WTC11 (cell line): ENCODE data around the gene B3GNT9. TPM values are rescaled to one million over a fixed set of nuclear protein-coding genes. Genes with fewer than 3 reads are reported as not detected.

Experiments used
- ATAC-seq: fragments of 200-7000 bp; cut with Tn5 transposase; 2 replicates; pipeline ENCODE4 v1.10.0; 2021; ENCODE audit warnings: mild to moderate bottlenecking, moderate library complexity
- CTCF ChIA-PET: fragments of 300-600 bp; sonication (Branson Sonifier 250); formaldehyde crosslinking; loops from one replicate; lab custom pipeline; 2021; ENCODE audit warnings: antibody characterized with exemption; lab: Charles Lee
- POLR2A ChIA-PET: fragments of 350-600 bp; sonication (Branson Sonifier 250); formaldehyde crosslinking; loops from one replicate; lab custom pipeline; 2021; ENCODE audit warnings: antibody characterized with exemption; lab: Charles Lee
- DNase-seq: peaks from one replicate; pipeline ENCODE4 v3.0.0; 2021; ENCODE audit warnings: low spot score
- H3K27ac Mint-ChIP-seq: 2 replicates; pipeline ENCODE4 v1.8.0; 2021; ENCODE audit warnings: mixed read lengths
- H3K27me3 Mint-ChIP-seq: 2 replicates; pipeline ENCODE4 v1.8.0; 2021; ENCODE audit warnings: low read depth, mild to moderate bottlenecking, moderate library complexity, mixed read lengths
- H3K36me3 Mint-ChIP-seq: 2 replicates; pipeline ENCODE4 v1.8.0; 2021; ENCODE audit warnings: mixed read lengths
- H3K4me1 Mint-ChIP-seq: 2 replicates; pipeline ENCODE4 v1.8.0; 2022; ENCODE audit warnings: mixed read lengths
- H3K4me3 Mint-ChIP-seq: 2 replicates; pipeline ENCODE4 v1.8.0; 2021; ENCODE audit warnings: mild to moderate bottlenecking, moderate library complexity, mixed read lengths
- H3K9me3 Mint-ChIP-seq: 2 replicates; pipeline ENCODE4 v1.8.0; 2021; ENCODE audit warnings: mixed read lengths
- CREB1 ChIP-seq: sonication (generic); formaldehyde crosslinking; IDR thresholded peaks from 2 replicates; pipeline ENCODE4 v1.8.0; 2023; ENCODE audit warnings: mild to moderate bottlenecking, missing genetic modification reagents
- CREM ChIP-seq: sonication (generic); formaldehyde crosslinking; IDR thresholded peaks from 2 replicates; pipeline ENCODE4 v1.8.1; 2022; ENCODE audit warnings: mild to moderate bottlenecking, missing genetic modification reagents, moderate library complexity
- EMX1 ChIP-seq: fragments of 250-450 bp; sonication (Bioruptor Pico); IDR thresholded peaks from 2 replicates; pipeline ENCODE4 v1.8.0; 2021; ENCODE audit warnings: mild to moderate bottlenecking
- GRHL2 ChIP-seq: fragments of 250-450 bp; sonication (Bioruptor Pico); IDR thresholded peaks from 2 replicates; pipeline ENCODE4 v1.8.0; 2022; ENCODE audit warnings: mild to moderate bottlenecking, moderate library complexity; ENCODE audit not compliant: insufficient replicate concordance, severe bottlenecking
- MYBL2 ChIP-seq: sonication (generic); formaldehyde crosslinking; IDR thresholded peaks from 2 replicates; pipeline ENCODE4 v1.8.1; 2023; ENCODE audit warnings: mild to moderate bottlenecking, moderate library complexity, missing genetic modification reagents
- NFE2L1 ChIP-seq: sonication (generic); formaldehyde crosslinking; IDR thresholded peaks from 2 replicates; pipeline ENCODE4 v1.8.1; 2023; ENCODE audit warnings: missing genetic modification reagents
- SP1 ChIP-seq: sonication (generic); formaldehyde crosslinking; conservative IDR thresholded peaks from 2 replicates; pipeline ENCODE4 v1.8.1; 2022; ENCODE audit warnings: missing genetic modification reagents
- ZNF416 ChIP-seq: fragments of 250-450 bp; sonication (Bioruptor Pico); IDR thresholded peaks from 2 replicates; pipeline ENCODE4 v1.9.0; 2021; ENCODE audit warnings: mild to moderate bottlenecking, inconsistent platforms
- total RNA-seq: library from RNA; stranded (reverse); gene quantifications from 3 replicates; pipeline ENCODE4 v1.2.3, GENCODE V29; 2021
- TF ChIP-seq, protein P1 (sequence below): sonication (generic); formaldehyde crosslinking; IDR thresholded peaks from 2 replicates; pipeline ENCODE4 v1.8.1; 2023; ENCODE audit warnings: mild to moderate bottlenecking, moderate library complexity, missing genetic modification reagents
- TF ChIP-seq, protein P2 (sequence below): fragments of 200-600 bp; IDR thresholded peaks from 2 replicates; pipeline ENCODE4 v1.8.0; 2022; ENCODE audit warnings: antibody characterized with exemption
- TF ChIP-seq, protein P3 (sequence below): sonication (generic); formaldehyde crosslinking; IDR thresholded peaks from 2 replicates; pipeline ENCODE4 v1.8.0; 2023; ENCODE audit warnings: missing genetic modification reagents, mild to moderate bottlenecking, borderline replicate concordance
- TF ChIP-seq, protein P4 (sequence below): sonication (generic); formaldehyde crosslinking; IDR thresholded peaks from 2 replicates; pipeline ENCODE4 v1.8.0; 2023; ENCODE audit warnings: missing genetic modification reagents
- TF ChIP-seq, protein P5 (sequence below): sonication (generic); formaldehyde crosslinking; IDR thresholded peaks from 2 replicates; pipeline ENCODE4 v1.8.0; 2023; ENCODE audit warnings: mild to moderate bottlenecking, missing genetic modification reagents
- TF ChIP-seq, protein P6 (sequence below): fragments of 250-450 bp; sonication (Bioruptor Pico); IDR thresholded peaks from 2 replicates; pipeline ENCODE4 v1.9.0; 2021; ENCODE audit warnings: moderate library complexity, mild to moderate bottlenecking, inconsistent platforms, borderline replicate concordance

Gene B3GNT9
- total RNA-seq, 1 experiment from 2014 or later: 6.4 TPM

DNA sequence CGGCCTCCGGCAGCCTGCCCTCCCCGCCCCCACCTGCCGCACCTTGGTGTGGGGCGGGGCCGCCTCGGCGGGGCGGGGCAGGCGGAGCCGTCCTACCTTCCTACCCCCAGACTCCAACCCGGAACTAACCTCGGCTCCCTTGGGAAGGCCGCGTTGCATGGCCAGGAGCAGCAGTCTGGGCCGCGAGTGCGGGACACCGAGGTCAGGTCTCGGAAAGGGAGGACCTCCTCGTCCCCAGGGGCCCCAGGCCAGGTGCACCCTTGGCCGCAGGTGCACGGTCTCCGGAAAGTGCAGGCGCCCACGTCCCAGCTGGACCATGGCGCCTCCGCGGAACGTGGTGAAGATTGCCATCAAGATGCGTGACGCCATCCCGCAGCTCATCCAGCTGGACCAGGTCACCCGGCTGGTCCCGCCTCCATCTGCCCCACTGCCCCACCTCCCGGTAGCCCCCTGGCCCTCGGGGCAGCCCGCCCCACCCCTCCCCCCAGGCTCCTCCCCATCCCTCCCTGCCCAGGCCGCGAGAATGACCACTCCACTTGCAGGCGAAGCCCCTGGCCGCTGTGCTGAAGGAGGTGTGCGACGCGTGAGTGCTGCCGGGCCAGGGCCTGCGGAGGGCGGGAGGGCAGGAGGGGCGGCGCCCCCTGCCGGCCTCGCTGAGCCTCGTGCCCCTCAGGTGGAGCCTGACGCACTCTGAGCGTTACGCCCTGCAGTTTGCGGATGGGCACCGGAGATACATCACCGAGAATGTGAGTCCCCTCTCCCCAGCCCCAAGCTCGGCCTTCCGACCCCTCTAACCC, 48.4 kb upstream of the B3GNT9 start, which contains the start of gene ELMO3 (continued):
- TF ChIP-seq GRHL2 (no peak), NFE2L1 (CRISPR knock-in tag) (no peak), EMX1 (CRISPR knock-in tag) (no peak), SP1 (peak; percentile 14; the same call in 1 of the 2 replicates), CREM (peak; percentile 35; the same call in 1 of the 2 replicates), CREB1 (CRISPR knock-in tag) (0 out of 2 replicates have a peak, but pooled peaks have one; percentile 47), MYBL2 (CRISPR knock-in tag) (peak; percentile 52; the same call in 1 of the 2 replicates)
- TF ChIP-seq, protein P1, sequence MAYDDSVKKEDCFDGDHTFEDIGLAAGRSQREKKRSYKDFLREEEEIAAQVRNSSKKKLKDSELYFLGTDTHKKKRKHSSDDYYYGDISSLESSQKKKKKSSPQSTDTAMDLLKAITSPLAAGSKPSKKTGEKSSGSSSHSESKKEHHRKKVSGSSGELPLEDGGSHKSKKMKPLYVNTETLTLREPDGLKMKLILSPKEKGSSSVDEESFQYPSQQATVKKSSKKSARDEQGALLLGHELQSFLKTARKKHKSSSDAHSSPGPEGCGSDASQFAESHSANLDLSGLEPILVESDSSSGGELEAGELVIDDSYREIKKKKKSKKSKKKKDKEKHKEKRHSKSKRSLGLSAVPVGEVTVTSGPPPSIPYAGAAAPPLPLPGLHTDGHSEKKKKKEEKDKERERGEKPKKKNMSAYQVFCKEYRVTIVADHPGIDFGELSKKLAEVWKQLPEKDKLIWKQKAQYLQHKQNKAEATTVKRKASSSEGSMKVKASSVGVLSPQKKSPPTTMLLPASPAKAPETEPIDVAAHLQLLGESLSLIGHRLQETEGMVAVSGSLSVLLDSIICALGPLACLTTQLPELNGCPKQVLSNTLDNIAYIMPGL (CRISPR knock-in tag): peak; percentile 86
- TF ChIP-seq, protein P2, sequence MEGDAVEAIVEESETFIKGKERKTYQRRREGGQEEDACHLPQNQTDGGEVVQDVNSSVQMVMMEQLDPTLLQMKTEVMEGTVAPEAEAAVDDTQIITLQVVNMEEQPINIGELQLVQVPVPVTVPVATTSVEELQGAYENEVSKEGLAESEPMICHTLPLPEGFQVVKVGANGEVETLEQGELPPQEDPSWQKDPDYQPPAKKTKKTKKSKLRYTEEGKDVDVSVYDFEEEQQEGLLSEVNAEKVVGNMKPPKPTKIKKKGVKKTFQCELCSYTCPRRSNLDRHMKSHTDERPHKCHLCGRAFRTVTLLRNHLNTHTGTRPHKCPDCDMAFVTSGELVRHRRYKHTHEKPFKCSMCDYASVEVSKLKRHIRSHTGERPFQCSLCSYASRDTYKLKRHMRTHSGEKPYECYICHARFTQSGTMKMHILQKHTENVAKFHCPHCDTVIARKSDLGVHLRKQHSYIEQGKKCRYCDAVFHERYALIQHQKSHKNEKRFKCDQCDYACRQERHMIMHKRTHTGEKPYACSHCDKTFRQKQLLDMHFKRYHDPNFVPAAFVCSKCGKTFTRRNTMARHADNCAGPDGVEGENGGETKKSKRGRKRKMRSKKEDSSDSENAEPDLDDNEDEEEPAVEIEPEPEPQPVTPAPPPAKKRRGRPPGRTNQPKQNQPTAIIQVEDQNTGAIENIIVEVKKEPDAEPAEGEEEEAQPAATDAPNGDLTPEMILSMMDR: peak; percentile 67
- TF ChIP-seq, protein P3, sequence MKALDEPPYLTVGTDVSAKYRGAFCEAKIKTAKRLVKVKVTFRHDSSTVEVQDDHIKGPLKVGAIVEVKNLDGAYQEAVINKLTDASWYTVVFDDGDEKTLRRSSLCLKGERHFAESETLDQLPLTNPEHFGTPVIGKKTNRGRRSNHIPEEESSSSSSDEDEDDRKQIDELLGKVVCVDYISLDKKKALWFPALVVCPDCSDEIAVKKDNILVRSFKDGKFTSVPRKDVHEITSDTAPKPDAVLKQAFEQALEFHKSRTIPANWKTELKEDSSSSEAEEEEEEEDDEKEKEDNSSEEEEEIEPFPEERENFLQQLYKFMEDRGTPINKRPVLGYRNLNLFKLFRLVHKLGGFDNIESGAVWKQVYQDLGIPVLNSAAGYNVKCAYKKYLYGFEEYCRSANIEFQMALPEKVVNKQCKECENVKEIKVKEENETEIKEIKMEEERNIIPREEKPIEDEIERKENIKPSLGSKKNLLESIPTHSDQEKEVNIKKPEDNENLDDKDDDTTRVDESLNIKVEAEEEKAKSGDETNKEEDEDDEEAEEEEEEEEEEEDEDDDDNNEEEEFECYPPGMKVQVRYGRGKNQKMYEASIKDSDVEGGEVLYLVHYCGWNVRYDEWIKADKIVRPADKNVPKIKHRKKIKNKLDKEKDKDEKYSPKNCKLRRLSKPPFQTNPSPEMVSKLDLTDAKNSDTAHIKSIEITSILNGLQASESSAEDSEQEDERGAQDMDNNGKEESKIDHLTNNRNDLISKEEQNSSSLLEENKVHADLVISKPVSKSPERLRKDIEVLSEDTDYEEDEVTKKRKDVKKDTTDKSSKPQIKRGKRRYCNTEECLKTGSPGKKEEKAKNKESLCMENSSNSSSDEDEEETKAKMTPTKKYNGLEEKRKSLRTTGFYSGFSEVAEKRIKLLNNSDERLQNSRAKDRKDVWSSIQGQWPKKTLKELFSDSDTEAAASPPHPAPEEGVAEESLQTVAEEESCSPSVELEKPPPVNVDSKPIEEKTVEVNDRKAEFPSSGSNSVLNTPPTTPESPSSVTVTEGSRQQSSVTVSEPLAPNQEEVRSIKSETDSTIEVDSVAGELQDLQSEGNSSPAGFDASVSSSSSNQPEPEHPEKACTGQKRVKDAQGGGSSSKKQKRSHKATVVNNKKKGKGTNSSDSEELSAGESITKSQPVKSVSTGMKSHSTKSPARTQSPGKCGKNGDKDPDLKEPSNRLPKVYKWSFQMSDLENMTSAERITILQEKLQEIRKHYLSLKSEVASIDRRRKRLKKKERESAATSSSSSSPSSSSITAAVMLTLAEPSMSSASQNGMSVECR (CRISPR knock-in tag): peak; percentile 53; the same call in 1 of the 2 replicates
- TF ChIP-seq, protein P4, sequence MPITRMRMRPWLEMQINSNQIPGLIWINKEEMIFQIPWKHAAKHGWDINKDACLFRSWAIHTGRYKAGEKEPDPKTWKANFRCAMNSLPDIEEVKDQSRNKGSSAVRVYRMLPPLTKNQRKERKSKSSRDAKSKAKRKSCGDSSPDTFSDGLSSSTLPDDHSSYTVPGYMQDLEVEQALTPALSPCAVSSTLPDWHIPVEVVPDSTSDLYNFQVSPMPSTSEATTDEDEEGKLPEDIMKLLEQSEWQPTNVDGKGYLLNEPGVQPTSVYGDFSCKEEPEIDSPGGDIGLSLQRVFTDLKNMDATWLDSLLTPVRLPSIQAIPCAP (CRISPR knock-in tag): peak; percentile 23; the same call in 1 of the 2 replicates
- TF ChIP-seq, protein P5, sequence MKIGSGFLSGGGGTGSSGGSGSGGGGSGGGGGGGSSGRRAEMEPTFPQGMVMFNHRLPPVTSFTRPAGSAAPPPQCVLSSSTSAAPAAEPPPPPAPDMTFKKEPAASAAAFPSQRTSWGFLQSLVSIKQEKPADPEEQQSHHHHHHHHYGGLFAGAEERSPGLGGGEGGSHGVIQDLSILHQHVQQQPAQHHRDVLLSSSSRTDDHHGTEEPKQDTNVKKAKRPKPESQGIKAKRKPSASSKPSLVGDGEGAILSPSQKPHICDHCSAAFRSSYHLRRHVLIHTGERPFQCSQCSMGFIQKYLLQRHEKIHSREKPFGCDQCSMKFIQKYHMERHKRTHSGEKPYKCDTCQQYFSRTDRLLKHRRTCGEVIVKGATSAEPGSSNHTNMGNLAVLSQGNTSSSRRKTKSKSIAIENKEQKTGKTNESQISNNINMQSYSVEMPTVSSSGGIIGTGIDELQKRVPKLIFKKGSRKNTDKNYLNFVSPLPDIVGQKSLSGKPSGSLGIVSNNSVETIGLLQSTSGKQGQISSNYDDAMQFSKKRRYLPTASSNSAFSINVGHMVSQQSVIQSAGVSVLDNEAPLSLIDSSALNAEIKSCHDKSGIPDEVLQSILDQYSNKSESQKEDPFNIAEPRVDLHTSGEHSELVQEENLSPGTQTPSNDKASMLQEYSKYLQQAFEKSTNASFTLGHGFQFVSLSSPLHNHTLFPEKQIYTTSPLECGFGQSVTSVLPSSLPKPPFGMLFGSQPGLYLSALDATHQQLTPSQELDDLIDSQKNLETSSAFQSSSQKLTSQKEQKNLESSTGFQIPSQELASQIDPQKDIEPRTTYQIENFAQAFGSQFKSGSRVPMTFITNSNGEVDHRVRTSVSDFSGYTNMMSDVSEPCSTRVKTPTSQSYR: 0 out of 2 replicates have a peak, but pooled peaks have one; percentile 72

DNA sequence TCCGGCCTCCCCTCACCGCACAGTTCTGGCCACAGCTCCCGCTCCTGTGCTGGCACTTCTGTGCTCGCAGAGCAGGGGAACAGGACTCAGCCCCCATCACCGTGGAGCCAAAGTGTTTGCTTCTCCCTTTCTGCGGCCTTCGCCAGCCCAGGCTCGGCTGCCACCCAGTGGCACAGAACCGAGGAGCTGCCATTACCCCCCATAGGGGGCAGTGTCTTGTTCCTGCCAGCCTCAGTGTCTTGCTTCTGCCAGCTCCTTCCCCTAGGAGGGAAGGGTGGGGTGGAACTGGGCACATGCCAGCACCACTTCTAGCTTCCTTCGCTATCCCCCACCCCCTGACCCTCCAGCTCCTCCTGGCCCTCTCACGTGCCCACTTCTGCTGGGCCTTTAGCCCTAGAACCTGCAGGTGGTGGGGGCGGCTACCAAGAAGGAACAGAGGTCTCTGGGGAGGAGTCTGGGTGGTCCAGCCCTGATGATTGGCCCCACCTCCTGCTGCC, 47.5 kb upstream of the B3GNT9 start:
- peak overlapping the region; percentile 55 for H3K4me3 Mint-ChIP-seq
- DNase-seq: peak; percentile 53
- H3K27ac Mint-ChIP-seq: peak overlapping the region; percentile 85; the same call in 1 of the 2 replicates
- TF ChIP-seq ZNF416 (CRISPR knock-in tag): 0 out of 2 replicates have a peak, but pooled peaks have one; percentile 17
- TF ChIP-seq, protein P6, sequence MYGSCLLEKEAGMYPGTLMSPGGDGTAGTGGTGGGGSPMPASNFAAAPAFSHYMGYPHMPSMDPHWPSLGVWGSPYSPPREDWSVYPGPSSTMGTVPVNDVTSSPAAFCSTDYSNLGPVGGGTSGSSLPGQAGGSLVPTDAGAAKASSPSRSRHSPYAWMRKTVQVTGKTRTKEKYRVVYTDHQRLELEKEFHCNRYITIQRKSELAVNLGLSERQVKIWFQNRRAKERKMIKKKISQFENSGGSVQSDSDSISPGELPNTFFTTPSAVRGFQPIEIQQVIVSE (CRISPR knock-in tag): no peak
- no peaks in the 10 kb centered on the region for H3K27me3 Mint-ChIP-seq
- ChIA-PET POLR2A (interaction anchor here (0.6 to 0.7 kb wide), 3 partner anchors 28 to 229 kb away, joined by 3 to 4 read pairs (median 3); partner anchors contain the start of gene TMEM208), CTCF (interaction anchor here (0.6 to 3.9 kb wide), 42 partner anchors 9 to 270 kb away, joined by 3 to 65 read pairs (median 5); partner anchors contain the start of genes B3GNT9, CES3, EXOC3L1 and FBXL8)
- peaks cover 34% of the 10 kb centered on the region for H3K36me3 Mint-ChIP-seq
- H3K4me1 Mint-ChIP-seq: peaks cover 13% of the 10 kb centered on the region
- no peaks in the 10 kb centered on the region for H3K9me3 Mint-ChIP-seq
- ATAC-seq: peak; percentile 13
